Esophagus squamous epithelium (tissue), 4 donors: ENCODE results near the gene IMMP2L.

ENCODE experiments used
- POLR2A ChIP-seq, 4 donors: fragments of 450-650 bp; IDR thresholded peaks; one replicate each; pipeline ENCODE4 v1.6.1; 2017; ENCODE audit warnings: antibody characterized with exemption in 4 of 4, mild to moderate bottlenecking in 4 of 4, moderate library complexity in 3 of 4
- TF ChIP-seq, protein P1 (sequence below), 6 experiments: fragments of 450-650 bp in 4 of 6; fragments of 200-600 bp in 2 of 6; sonication (generic) in 2 of 6; IDR thresholded peaks; one replicate each; pipeline ENCODE4 v1.5.1; 2016 to 2019; ENCODE audit warnings: antibody characterized with exemption in 6 of 6, mild to moderate bottlenecking in 4 of 6, moderate library complexity in 4 of 6

DNA sequence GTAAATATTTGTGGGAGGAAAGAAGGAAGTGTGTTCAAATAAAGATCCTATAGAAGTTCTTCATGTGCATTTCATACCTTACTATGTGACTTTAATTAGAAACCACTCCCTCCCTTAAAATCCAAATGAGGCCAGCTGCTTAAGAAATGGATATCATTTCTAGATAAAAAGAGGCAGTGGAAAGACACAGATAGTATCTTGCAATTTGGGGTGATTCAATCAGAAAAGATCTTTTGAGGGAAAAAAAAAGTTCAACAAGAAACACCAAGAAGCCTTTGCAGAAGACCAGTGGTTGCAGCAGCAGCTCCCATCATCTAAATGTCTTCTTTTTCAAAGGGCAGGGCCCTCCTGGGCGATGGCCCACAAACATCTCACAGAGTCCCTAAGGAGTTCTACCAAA lies 271.3 kb downstream of the IMMP2L start:
- TF ChIP-seq, protein P1, sequence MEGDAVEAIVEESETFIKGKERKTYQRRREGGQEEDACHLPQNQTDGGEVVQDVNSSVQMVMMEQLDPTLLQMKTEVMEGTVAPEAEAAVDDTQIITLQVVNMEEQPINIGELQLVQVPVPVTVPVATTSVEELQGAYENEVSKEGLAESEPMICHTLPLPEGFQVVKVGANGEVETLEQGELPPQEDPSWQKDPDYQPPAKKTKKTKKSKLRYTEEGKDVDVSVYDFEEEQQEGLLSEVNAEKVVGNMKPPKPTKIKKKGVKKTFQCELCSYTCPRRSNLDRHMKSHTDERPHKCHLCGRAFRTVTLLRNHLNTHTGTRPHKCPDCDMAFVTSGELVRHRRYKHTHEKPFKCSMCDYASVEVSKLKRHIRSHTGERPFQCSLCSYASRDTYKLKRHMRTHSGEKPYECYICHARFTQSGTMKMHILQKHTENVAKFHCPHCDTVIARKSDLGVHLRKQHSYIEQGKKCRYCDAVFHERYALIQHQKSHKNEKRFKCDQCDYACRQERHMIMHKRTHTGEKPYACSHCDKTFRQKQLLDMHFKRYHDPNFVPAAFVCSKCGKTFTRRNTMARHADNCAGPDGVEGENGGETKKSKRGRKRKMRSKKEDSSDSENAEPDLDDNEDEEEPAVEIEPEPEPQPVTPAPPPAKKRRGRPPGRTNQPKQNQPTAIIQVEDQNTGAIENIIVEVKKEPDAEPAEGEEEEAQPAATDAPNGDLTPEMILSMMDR (IDR thresholded peaks at IDR 0.05) = no peak
- no peak for TF ChIP-seq POLR2A (IDR thresholded peaks at IDR 0.05)
